ENCODE measurements around the gene IL15RA.
"Not testable (repeated sequence)": the region's sequence is repeated elsewhere in the genome, so short reads cannot be mapped to it uniquely, and the experiment has no call there.

The IL15RA gene

DNA sequence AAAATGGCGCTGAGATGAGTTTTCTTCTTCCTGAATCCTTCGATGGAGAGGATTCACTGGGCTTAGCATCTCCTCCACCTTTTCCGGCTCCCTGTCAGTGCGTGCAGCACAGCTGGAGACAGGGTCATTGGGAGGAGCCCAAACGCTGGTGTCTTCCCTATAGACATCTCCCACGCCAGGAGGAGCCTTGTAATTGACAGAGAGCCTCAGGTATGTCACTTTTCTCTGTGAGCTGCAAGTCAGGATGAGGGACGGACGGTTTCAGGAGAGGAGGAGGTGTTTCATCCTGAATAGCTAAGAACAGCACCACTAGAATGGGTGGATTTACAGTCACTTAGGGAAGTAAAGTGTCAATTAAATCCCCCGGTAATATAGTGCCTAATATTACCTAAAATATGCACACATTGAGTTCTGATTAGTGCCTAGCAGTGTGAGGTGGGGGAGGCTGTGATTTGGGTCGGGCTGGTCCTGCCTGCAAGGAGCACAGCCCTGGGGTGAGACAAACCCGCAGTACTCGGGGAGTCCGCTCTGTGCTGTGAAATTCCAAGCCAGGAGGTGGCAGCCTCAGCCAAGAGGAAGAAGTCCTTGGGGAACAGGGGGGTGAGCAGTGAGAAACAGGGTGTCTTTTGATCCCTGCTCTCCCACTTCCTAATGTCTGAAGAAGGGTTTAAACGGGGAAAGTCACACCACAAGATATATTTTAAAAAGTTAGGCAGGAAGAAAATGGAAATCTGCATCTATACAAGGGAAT, 28.2 kb downstream of the IL15RA start:
- H3K4me3 ChIP-seq (ENCODE audit: low read depth, low read length): no peak overlapping the region
- TF ChIP-seq, protein P1, sequence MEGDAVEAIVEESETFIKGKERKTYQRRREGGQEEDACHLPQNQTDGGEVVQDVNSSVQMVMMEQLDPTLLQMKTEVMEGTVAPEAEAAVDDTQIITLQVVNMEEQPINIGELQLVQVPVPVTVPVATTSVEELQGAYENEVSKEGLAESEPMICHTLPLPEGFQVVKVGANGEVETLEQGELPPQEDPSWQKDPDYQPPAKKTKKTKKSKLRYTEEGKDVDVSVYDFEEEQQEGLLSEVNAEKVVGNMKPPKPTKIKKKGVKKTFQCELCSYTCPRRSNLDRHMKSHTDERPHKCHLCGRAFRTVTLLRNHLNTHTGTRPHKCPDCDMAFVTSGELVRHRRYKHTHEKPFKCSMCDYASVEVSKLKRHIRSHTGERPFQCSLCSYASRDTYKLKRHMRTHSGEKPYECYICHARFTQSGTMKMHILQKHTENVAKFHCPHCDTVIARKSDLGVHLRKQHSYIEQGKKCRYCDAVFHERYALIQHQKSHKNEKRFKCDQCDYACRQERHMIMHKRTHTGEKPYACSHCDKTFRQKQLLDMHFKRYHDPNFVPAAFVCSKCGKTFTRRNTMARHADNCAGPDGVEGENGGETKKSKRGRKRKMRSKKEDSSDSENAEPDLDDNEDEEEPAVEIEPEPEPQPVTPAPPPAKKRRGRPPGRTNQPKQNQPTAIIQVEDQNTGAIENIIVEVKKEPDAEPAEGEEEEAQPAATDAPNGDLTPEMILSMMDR (IDR thresholded peaks at IDR 0.05; ENCODE audit: borderline replicate concordance, insufficient read depth, low read depth, low read length): peak; percentile 46

DNA sequence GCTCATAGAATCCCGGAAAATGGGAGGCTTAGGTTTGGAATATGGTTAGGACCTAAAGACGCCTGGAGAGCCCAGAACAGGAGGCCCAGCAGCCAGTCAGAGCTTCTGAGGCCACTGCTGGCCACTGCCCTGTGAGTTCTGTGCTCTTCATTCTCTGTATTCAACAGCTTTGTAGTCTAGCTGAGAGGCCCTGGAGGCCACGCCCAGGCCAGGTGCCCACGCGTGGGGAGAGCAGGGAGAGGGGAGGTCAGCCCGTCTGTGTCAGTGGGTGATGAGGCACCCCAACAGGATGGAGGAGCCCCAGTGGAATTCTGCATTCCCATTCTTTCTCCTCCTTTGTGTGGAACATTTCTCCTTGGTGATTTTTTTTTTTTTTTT, 29.1 kb downstream of the IL15RA start:
- TF ChIP-seq, protein P1 (IDR thresholded peaks at IDR 0.05; ENCODE audit: borderline replicate concordance, insufficient read depth, low read depth, low read length): no peak
- H3K4me3 ChIP-seq (ENCODE audit: low read depth, low read length): no peak overlapping the region

DNA sequence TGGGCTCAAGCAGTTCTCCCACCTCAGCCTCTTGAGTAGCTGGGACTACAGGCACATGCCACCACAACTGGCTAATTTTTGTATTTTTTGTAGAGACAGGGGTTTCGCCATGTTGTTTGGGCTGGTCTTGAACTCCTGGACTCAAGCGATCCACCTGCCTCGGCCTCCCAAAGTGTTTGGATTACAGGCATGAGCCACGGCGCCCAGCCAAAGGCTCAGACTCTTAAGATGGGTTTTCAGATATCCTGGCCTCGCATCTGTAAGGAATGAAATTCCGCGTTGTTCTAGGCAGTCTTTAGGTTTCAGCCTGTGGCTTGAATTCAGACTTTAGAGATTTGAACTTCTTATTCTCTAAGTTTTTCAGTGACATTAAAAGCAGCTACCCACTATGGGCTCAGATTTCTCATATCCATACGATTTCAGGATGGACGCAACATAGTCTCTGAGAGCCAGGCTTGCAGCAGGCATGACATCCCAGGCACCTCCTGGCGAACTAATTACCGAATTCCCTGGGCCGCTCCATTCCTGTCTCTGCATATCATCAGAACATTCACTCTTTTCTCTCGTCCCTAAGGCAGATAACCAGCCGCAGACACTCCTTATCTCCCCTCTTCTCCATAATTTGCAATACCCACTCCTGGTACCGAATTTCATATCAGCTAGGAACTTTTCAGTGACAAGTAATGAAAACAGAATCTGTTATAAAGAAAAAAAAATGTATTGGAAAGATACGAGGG, 29.7 kb downstream of the IL15RA start:
- H3K4me3 ChIP-seq (ENCODE audit: low read depth, low read length): no peak overlapping the region
- TF ChIP-seq, protein P1 (IDR thresholded peaks at IDR 0.05; ENCODE audit: borderline replicate concordance, insufficient read depth, low read depth, low read length): no peak

DNA sequence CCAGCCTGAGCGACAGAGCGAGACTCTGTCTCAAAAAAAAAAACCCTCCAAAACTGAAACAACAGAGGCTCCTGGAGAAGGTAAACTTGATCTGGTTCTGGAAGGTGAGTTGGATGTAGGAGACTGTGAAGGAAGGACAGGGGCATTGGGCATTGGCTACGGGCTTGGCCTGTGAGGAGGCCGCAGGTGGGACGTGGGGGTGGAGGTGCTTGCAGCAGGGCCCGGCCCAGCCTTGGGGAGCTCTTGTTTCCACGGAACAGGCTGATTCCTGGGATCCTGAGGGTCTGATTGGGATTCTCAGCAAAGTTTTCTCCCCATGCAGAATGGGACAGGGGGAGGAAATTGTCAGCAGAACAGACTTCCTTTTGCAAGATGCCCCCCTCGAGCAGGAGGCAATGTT, 30.6 kb downstream of the IL15RA start:
- H3K4me3 ChIP-seq (ENCODE audit: low read depth, low read length): no peak overlapping the region
- TF ChIP-seq, protein P1 (IDR thresholded peaks at IDR 0.05; ENCODE audit: borderline replicate concordance, insufficient read depth, low read depth, low read length): no peak

DNA sequence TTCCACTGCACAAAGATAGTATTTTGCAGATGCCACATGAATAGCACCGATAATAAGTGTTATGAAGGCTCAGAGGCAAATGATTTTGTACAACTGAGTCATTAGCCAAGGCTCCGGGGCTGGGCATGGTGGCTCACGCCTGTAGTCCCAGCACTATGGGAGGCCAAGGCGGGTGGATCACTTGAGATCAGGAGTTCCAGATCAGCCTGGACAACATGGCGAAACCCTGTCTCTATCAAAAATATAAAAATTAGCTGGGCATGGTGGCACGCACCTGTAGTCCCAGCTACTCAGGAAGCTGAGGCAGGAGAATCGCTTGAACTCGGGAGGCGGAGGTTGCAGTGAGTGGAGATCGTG, 30.9 kb downstream of the IL15RA start:
- not testable (repeated sequence) for H3K4me3 ChIP-seq (ENCODE audit: low read depth, low read length)

DNA sequence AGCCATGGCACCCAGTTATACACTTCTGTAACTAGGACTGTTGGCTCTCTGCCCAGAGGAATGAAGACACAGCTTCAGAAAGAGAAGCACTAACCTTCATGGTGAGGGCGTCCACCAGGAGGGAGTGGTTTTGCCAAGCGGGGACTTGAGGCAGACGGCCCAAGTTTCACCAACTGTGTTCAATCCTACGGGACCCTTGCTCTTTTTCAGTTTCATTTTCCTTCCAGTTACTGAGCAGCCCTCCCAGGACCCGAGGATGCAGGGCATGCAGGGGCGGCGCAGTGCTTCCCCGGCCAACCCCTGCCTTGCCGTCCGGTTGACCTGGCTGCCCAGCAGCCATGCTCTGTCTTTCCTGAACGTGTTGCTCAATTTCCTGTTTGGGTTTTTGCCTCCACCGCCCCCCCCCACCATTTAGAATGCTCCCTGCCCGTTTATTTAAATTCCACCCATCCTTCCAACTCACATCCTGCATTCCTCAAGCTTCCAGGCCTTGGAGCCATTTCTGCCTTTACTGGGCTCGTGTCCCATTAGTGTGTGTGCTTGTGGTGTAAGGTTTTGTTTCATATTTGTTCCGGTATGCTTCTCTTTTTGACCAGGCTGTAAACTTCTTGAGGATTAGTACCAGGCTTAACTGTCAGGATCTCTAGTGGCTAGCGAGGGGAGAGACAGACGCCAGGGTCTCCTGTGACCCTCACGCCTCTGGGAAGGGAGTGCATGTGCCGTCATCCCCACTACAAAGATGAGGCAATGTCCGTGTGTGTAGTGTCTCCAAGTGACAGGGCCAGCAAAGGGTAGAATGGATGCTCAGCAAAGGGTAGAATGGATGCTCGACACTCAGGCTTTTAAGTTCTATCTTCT, 31.6 kb downstream of the IL15RA start:
- no peak overlapping the region for H3K4me3 ChIP-seq (ENCODE audit: low read depth, low read length)
- TF ChIP-seq, protein P1 (IDR thresholded peaks at IDR 0.05; ENCODE audit: borderline replicate concordance, insufficient read depth, low read depth, low read length): no peak

DNA sequence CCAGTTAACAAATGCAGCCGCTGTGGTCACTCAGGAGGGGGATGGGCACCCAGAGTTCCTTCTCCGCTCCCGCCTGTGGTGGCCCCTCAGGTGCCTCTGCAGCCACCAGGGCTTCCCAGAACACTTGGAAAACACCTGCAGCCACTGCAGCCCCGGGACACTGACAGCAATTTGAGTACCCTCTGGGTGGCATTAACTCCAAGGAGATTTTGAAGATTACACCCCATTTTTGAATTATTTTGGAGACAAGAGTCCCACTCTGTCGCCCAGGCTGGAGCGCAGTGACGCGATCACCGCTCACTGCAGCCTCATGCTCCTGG, 32.2 kb downstream of the IL15RA start:
- TF ChIP-seq, protein P1 (IDR thresholded peaks at IDR 0.05; ENCODE audit: borderline replicate concordance, insufficient read depth, low read depth, low read length): no peak
- no peak overlapping the region for H3K4me3 ChIP-seq (ENCODE audit: low read depth, low read length)

All from GM12875 (cell line).